Stomach (tissue), 9 donors: ENCODE results near the gene FAM50A. TPM values are rescaled to one million over a fixed set of nuclear protein-coding genes. Genes with fewer than 3 reads are reported as not detected.
A peak's percentile ranks its signal among the peaks of the same experiment; 100 is the strongest.

ENCODE experiments used
- DNase-seq, 2 donors: peaks; one replicate each; pipeline versions ENCODE4 v3.0.0 to v3.0.0-alpha.2; 2013 to 2019
- H3K27ac ChIP-seq, 5 donors: fragments of 200-600 bp in 4 of 5; sonication (generic) in 4 of 5; one replicate each; pipeline ENCODE4 v1.5.1; 2013 to 2019; ENCODE audit warnings: mild to moderate bottlenecking in 1 of 5, moderate library complexity in 1 of 5
- H3K27me3 ChIP-seq, 3 donors: fragments of 200-600 bp; sonication (generic); one replicate each; pipeline ENCODE4 v1.5.1; 2017 to 2019; ENCODE audit warnings: mixed run types in 1 of 3
- H3K36me3 ChIP-seq, 4 donors: fragments of 200-600 bp; sonication (generic); 1 replicate in 3 of 4; 2 replicates in 1 of 4; pipeline ENCODE4 v1.5.1; 2016 to 2019
- H3K4me1 ChIP-seq, 4 donors: fragments of 200-600 bp; sonication (generic); one replicate each; pipeline ENCODE4 v1.5.1; 2016 to 2019
- H3K4me3 ChIP-seq, 4 donors: fragments of 200-600 bp; sonication (generic) in 3 of 4; one replicate each; pipeline ENCODE4 v1.5.1; 2016 to 2019; ENCODE audit warnings: mild to moderate bottlenecking in 1 of 4
- H3K9me3 ChIP-seq, 4 donors: fragments of 200-600 bp; sonication (generic); one replicate each; pipeline ENCODE4 v1.5.1; 2016 to 2019
- EP300 ChIP-seq: sonication (generic); formaldehyde crosslinking; IDR thresholded peaks from one replicate; pipeline ENCODE4 v1.6.1; 2017; ENCODE audit warnings: antibody characterized with exemption
- POLR2A ChIP-seq, 4 donors: fragments of 450-650 bp; IDR thresholded peaks; one replicate each; pipeline ENCODE4 v1.6.1; 2016; ENCODE audit warnings: antibody characterized with exemption in 4 of 4, control low read depth in 2 of 4, mild to moderate bottlenecking in 1 of 4, moderate library complexity in 1 of 4
- POLR2AphosphoS5 ChIP-seq, 3 donors: sonication (generic); formaldehyde crosslinking; IDR thresholded peaks; one replicate each; pipeline ENCODE4 v1.6.1; 2016; ENCODE audit warnings: antibody characterized with exemption in 3 of 3
- WGBS, 5 donors: extraction: QIAGEN DNeasy Blood & Tissue Kit in 3 of 5; methylation state at CpG; one replicate each; pipeline versions ENCODE4 v1.1.5 to v1.1.7; 2013 to 2018; 5-methylcytosine and 5-hydroxymethylcytosine counted together
- intact Hi-C: fragments of 100-400 bp; cut with DNase I; formaldehyde crosslinking; loops from one replicate; pipeline ENCODE4 v1.15.1; 2023; ENCODE audit warnings: low total_unique reads
- polyA plus RNA-seq, 3 donors: library from polyadenylated mRNA; stranded (reverse); fragments of 200-250 nt; gene quantifications; one replicate each; pipeline ENCODE4 v1.2.3, GENCODE V29; 2013
- total RNA-seq, 5 donors: library from RNA; depleted of rRNA; stranded (reverse); fragments of >200 nt; gene quantifications; one replicate each; pipeline versions ENCODE4 v1.1.0 to v1.2.3, GENCODE V29; 2014 to 2016
- TF ChIP-seq, protein P1 (sequence below), 7 experiments: fragments of 450-650 bp in 4 of 7; fragments of 200-600 bp in 3 of 7; sonication (generic) in 3 of 7; IDR thresholded peaks; one replicate each; pipeline ENCODE4 v1.5.1; 2016 to 2019; ENCODE audit warnings: antibody characterized with exemption in 7 of 7, control low read depth in 2 of 7, mild to moderate bottlenecking in 1 of 7
- donor health status: healthy with polysubstance abuse.
- donor health status: Bipolar disorder and iron deficiency.
- donor health status: healthy.

Gene FAM50A
- total and polyA plus RNA-seq, 8 donors: 16.7 to 162 (median 67.4) TPM

DNA sequence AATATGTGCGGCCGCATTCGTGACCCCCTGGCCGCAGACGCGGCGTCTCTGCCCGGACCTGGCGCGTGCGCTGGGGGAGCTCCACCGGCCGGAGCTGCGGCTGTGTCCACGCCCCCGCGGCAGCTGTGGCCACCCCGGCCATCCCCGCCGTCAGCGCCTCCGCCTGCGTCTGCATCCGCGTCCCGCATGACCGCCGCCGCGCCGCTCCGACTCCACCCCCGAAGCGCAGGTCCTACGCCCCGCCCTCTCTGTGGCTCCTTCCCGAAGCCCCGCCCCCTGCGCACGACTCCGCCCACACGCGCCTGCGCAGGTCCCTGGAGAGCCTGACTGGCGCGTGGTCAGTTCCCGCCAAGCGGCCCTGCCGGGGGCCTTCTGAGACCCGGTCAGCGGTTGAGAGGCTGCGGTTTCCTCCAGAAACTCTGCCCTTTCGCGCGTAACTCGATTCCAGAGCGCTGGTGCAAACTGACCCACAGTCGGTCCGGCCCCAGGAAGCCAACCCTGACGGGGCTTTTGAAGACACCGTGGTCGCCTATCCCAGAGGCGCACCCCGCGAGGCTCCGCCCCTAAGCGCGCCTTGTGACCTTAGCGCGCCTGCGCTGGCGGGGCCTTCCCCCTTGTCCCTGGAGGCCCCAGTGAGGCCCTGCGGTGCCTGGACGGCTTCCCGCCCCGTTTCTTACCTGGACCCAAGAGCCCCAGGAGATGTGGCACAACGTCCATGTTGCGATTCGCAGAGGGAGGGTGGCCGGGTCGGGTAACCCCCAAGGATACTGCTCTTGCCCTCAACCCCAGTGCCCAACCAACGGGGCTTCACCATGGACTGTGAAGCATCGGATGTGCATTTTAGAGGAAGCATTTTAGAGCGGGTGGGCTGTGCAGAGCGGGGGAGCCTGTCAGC lies 35.0 kb downstream of the FAM50A start, which contains the start of gene LAGE3:
LAGE3 (minus strand) TSS at position 554 of the 895 bp plus-strand sequence; CDS start at position 188, 366 bp downstream.
- H3K4me3 ChIP-seq: peak within 1 kb of the TSS; percentile 43 to 54 (median 50)
- H3K27ac ChIP-seq: peak within 1 kb of the TSS; percentile 80 to 93 (median 87)
- WGBS, 5 donors: 4 to 53% (median 9%) methylated on average over 23 to 80 of the region's 85 CpGs
- H3K4me1 ChIP-seq: peaks cover 4 to 23% (median 9%) of the 10 kb centered on the region in 4 donors
- intact Hi-C loops: no loop called here
- H3K27me3 ChIP-seq: no peaks in the 10 kb centered on the region
- TF ChIP-seq, protein P1, sequence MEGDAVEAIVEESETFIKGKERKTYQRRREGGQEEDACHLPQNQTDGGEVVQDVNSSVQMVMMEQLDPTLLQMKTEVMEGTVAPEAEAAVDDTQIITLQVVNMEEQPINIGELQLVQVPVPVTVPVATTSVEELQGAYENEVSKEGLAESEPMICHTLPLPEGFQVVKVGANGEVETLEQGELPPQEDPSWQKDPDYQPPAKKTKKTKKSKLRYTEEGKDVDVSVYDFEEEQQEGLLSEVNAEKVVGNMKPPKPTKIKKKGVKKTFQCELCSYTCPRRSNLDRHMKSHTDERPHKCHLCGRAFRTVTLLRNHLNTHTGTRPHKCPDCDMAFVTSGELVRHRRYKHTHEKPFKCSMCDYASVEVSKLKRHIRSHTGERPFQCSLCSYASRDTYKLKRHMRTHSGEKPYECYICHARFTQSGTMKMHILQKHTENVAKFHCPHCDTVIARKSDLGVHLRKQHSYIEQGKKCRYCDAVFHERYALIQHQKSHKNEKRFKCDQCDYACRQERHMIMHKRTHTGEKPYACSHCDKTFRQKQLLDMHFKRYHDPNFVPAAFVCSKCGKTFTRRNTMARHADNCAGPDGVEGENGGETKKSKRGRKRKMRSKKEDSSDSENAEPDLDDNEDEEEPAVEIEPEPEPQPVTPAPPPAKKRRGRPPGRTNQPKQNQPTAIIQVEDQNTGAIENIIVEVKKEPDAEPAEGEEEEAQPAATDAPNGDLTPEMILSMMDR (IDR thresholded peaks at IDR 0.05): no peak
- peak; percentile 42 to 71 (median 52) for TF ChIP-seq POLR2AphosphoS5 (IDR thresholded peaks at IDR 0.05)
- H3K9me3 ChIP-seq: no peaks in the 10 kb centered on the region
- DNase-seq: peak; percentile 95 to 97
- peaks cover 0 to 8% (median 3%) of the 10 kb centered on the region in 4 donors for H3K36me3 ChIP-seq

DNA sequence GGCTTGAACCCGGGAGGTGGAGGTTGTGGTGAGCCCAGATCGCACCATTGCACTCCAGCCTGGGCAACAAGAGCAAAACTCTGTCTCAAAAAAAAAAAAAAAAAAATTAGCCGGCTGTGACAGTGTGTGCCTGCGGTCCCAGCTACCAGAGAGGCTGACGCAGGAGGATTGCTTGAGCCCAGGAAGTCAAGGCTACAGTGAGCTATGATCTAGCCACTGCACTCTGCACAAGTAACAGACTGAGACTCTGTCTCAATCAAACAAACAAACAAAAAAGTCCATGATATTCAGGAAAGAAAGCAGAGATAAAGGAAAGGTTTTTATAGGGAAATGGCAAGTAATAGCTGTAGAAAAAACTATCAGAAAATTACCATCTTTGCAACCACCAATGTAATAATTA lies 37.3 kb downstream of the FAM50A start:
- 79 to 93% (median 84%) methylated on average over 4 to 5 of the region's 5 CpGs for WGBS, 5 donors
- Histone ChIP-seq H3K27me3 (no peaks in the 10 kb centered on the region), H3K9me3 (no peaks in the 10 kb centered on the region), H3K27ac (no peak overlapping the region), H3K4me1 (peaks cover 4 to 40% (median 28%) of the 10 kb centered on the region in 4 donors), H3K4me3 (no peak overlapping the region), H3K36me3 (peaks cover 0 to 20% (median 13%) of the 10 kb centered on the region in 4 donors)
- DNase-seq: no peak
- TF ChIP-seq EP300 (no peak), POLR2AphosphoS5 (IDR thresholded peaks at IDR 0.05) (no peak), POLR2A (IDR thresholded peaks at IDR 0.05) (no peak)
- TF ChIP-seq, protein P1 (IDR thresholded peaks at IDR 0.05): no peak
- intact Hi-C loops: no loop called here

DNA sequence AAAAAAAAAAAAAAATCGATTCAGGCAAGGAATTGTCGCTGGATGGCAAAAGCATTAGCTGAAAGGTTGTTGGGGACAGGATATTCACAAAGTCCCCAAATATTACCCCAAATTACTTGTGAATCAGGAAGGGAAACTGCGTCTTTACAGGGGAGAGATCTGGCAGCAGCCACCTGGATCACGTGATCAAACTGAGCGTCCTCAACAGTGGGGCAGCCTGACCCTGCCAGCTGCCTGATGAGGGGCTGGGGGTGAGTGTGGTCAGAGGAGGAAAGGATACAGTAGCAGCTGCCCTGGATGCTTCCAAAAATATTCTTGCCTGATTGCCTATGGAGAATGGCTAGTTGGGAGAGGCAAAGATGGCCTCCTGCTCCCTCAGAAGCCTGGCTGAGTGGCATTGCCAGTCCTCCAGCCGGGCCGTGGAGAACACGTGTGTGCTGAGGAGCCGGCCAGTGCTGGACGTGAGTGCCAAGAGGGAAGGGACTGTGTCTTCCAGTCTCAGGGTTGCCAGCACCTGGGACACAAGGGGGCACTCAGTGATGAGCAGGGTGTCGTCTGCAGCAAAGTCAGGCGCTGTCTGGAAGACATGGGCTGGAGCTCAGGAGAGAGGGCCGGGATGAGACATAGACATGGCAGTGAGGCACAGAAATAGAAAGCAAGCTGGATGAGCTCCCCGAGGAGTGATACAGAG lies 38.1 kb downstream of the FAM50A start:
- DNase-seq: no peak
- intact Hi-C loops: no loop called here
- H3K27ac ChIP-seq: no peak overlapping the region
- 70 to 85% (median 77%) methylated on average over 13 to 14 of the region's 14 CpGs for WGBS, 5 donors
- H3K4me1 ChIP-seq: peaks cover 4 to 40% (median 30%) of the 10 kb centered on the region in 4 donors
- H3K4me3 ChIP-seq: no peak overlapping the region
- H3K27me3 ChIP-seq: no peaks in the 10 kb centered on the region
- H3K9me3 ChIP-seq: no peaks in the 10 kb centered on the region
- H3K36me3 ChIP-seq: peaks cover 0 to 20% (median 13%) of the 10 kb centered on the region in 4 donors
- TF ChIP-seq EP300: no peak
- TF ChIP-seq, protein P1 (IDR thresholded peaks at IDR 0.05): no peak

DNA sequence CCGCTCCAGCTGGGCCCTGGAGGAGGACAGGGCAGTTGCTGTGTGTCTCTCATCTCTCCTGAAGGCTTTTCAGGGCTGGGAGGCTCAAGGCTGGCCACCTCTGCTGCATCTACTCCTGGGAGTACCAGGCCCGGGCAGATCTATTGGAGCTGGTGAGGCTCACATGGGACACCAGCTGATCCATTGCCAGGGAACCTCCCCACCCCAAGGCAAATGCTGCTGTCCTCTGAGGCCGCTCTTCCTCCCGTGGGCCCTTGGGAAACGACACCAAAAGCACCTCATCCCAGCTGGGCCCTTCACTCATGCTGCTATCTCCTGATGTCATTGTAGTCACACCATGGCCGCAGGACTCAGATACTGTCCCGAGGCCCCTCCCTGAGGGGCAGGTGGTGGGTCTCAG lies 38.8 kb downstream of the FAM50A start:
- no peak for DNase-seq
- Histone ChIP-seq H3K27me3 (no peaks in the 10 kb centered on the region), H3K36me3 (peaks cover 0 to 25% (median 17%) of the 10 kb centered on the region in 4 donors), H3K9me3 (no peaks in the 10 kb centered on the region), H3K4me1 (peaks cover 4 to 40% (median 33%) of the 10 kb centered on the region in 4 donors), H3K27ac (no peak overlapping the region), H3K4me3 (no peak overlapping the region)
- intact Hi-C loops: no loop called here
- TF ChIP-seq EP300: no peak
- no peak for TF ChIP-seq POLR2AphosphoS5 (IDR thresholded peaks at IDR 0.05)
- TF ChIP-seq, protein P1 (IDR thresholded peaks at IDR 0.05): no peak
- TF ChIP-seq POLR2A (IDR thresholded peaks at IDR 0.05): no peak
- WGBS, 5 donors: 78 to 100% (median 83%) methylated on average over 1 to 7 of the region's 7 CpGs
